Endothelial cell of umbilical vein (primary cell): ENCODE data around the gene CCDC106. TPM values are rescaled to one million over a fixed set of nuclear protein-coding genes. Genes with fewer than 3 reads are reported as not detected.

Source experiments
- BruUV-seq: library from RNA; stranded (reverse); fragments of 400-500 nt; replicated peaks from 2 replicates; lab custom pipeline; 2021; lab: Mats Ljungman, UMichigan
- CTCF ChIA-PET: fragments of 300-600, 350-600 bp; sonication (Branson Sonifier 250); formaldehyde crosslinking; loops from one replicate; lab custom pipeline; 2021; ENCODE audit warnings: antibody characterized with exemption, inconsistent platforms; lab: Charles Lee
- POLR2A ChIA-PET: fragments of 300-600, 350-600 bp; sonication (Branson Sonifier 250); formaldehyde crosslinking; loops from one replicate; lab custom pipeline; 2021; ENCODE audit warnings: antibody characterized with exemption, inconsistent platforms; lab: Charles Lee
- DNase-seq: peaks from one replicate; pipeline ENCODE4 v3.0.0-alpha.2; 2011; ENCODE audit warnings: low read depth, low spot score
- FAIRE-seq: peaks from 2 replicates; lab custom pipeline; 2011; peaks lifted over from hg19 to GRCh38; lab: Jason Lieb, UNC
- H2AFZ ChIP-seq: 2 replicates; pipeline ENCODE4 v1.6.0; 2012; ENCODE audit warnings: low read depth, low read length, control low read depth, inconsistent platforms
- H3K27ac ChIP-seq: 2 replicates; pipeline ENCODE4 v1.5.1; 2011; ENCODE audit warnings: low read depth, mild to moderate bottlenecking, control low read depth, low read length, moderate library complexity; ENCODE audit not compliant: insufficient read depth
- H3K27me3 ChIP-seq, 2 experiments: 2 replicates each; pipeline versions ENCODE4 v1.6.0 to v1.6.1; 2011; ENCODE audit warnings: low read length in 2 of 2, mixed read lengths in 1 of 2; ENCODE audit not compliant: control insufficient read depth in 2 of 2, insufficient read depth in 2 of 2
- H3K36me3 ChIP-seq, 2 experiments: 2 replicates in 1 of 2; 3 replicates in 1 of 2; pipeline ENCODE4 v1.5.1; 2011; ENCODE audit warnings: low read length in 2 of 2, mild to moderate bottlenecking in 1 of 2, moderate library complexity in 1 of 2; ENCODE audit not compliant: control insufficient read depth in 2 of 2, insufficient read depth in 2 of 2; ENCODE audit errors: extremely low read depth in 1 of 2
- H3K4me1 ChIP-seq: 3 replicates; pipeline ENCODE4 v1.5.1; 2011; ENCODE audit warnings: mild to moderate bottlenecking, low read length; ENCODE audit not compliant: control insufficient read depth, insufficient read depth; ENCODE audit errors: extremely low read depth
- H3K4me2 ChIP-seq: 2 replicates; pipeline ENCODE4 v1.6.1; 2011; ENCODE audit warnings: low read length, control low read depth, mixed read lengths; ENCODE audit not compliant: insufficient read depth
- H3K4me3 ChIP-seq, 3 experiments: fragments of 200-600 bp in 1 of 3; sonication (generic), shearing (Covaris generic) in 1 of 3; replicated peaks in 1 of 3; 2 replicates each; pipeline ENCODE4 v1.5.1; 2011 to 2016; ENCODE audit warnings: control low read depth in 3 of 3, low read length in 3 of 3, mild to moderate bottlenecking in 2 of 3, inconsistent platforms in 1 of 3, low read depth in 1 of 3, moderate library complexity in 1 of 3; ENCODE audit not compliant: insufficient read depth in 1 of 3
- H3K79me2 ChIP-seq: 2 replicates; pipeline ENCODE4 v1.6.0; 2012; ENCODE audit warnings: low read length, inconsistent platforms; ENCODE audit not compliant: control insufficient read depth, insufficient read depth
- H3K9ac ChIP-seq: replicated peaks from 2 replicates; pipeline ENCODE3; 2011; ENCODE audit warnings: low read length, control low read depth; ENCODE audit not compliant: insufficient read depth; ENCODE audit errors: extremely low read depth
- H3K9me1 ChIP-seq: replicated peaks from 3 replicates; pipeline ENCODE4 v1.6.0; 2011; ENCODE audit warnings: mild to moderate bottlenecking, low read length; ENCODE audit not compliant: control insufficient read depth, insufficient read depth; ENCODE audit errors: extremely low read depth
- H3K9me3 ChIP-seq: replicated peaks from 2 replicates; pipeline ENCODE4 v1.5.1; 2012; ENCODE audit warnings: low read length, inconsistent platforms; ENCODE audit not compliant: control insufficient read depth, insufficient read depth
- H4K20me1 ChIP-seq: replicated peaks from 2 replicates; pipeline ENCODE3; 2011; ENCODE audit warnings: mild to moderate bottlenecking, low read length; ENCODE audit not compliant: control insufficient read depth, insufficient read depth; ENCODE audit errors: extremely low read depth
- EZH2 ChIP-seq: IDR thresholded peaks from 2 replicates; pipeline ENCODE4 v1.6.1; 2012; ENCODE audit warnings: borderline replicate concordance, low read depth, mild to moderate bottlenecking, moderate library complexity, low read length, inconsistent platforms; ENCODE audit not compliant: severe bottlenecking
- FOS ChIP-seq: IDR thresholded peaks from 2 replicates; pipeline ENCODE4 v1.6.1; 2011; ENCODE audit warnings: mild to moderate bottlenecking, low read length, moderate library complexity, borderline replicate concordance; ENCODE audit not compliant: insufficient read depth
- GATA2 ChIP-seq: IDR thresholded peaks from 2 replicates; pipeline ENCODE4 v1.7.0; 2011; ENCODE audit warnings: low read depth, mild to moderate bottlenecking, moderate library complexity, mixed read lengths, low read length; ENCODE audit not compliant: insufficient read length, insufficient read depth
- JUN ChIP-seq: IDR thresholded peaks from 2 replicates; pipeline ENCODE4 v1.6.1; 2011; ENCODE audit warnings: borderline replicate concordance, low read depth; ENCODE audit not compliant: insufficient read length, insufficient read depth
- MYC ChIP-seq: IDR thresholded peaks from one replicate; pipeline ENCODE4 v1.6.1; 2011; ENCODE audit warnings: mild to moderate bottlenecking, low read depth, low read length
- POLR2A ChIP-seq: IDR thresholded peaks from 2 replicates; pipeline ENCODE4 v1.6.1; 2012; ENCODE audit warnings: low read depth, mild to moderate bottlenecking, control low read depth, low read length
- POLR2AphosphoS5 ChIP-seq: IDR thresholded peaks from 2 replicates; pipeline ENCODE4 v1.6.1; 2012; ENCODE audit warnings: low read depth, mild to moderate bottlenecking, control low read depth, low read length, moderate library complexity; ENCODE audit not compliant: insufficient read depth
- dilution Hi-C: fragments of 300-500 bp; cut with MboI; formaldehyde crosslinking; loops from one replicate; pipeline ENCODE4 v1.15.0; 2019; ENCODE audit warnings: low sequenced_read_pairs; ENCODE audit not compliant: extremely low pct_ligation_motif_present
- intact Hi-C: fragments of 100-400 bp; cut with micrococcal nuclease; formaldehyde crosslinking; loops from one replicate; pipeline ENCODE4 v1.10.0; 2022
- polyA plus RNA-seq, 4 experiments: library from polyadenylated mRNA; depleted of rRNA in 3 of 4; stranded (reverse) in 3 of 4; unstranded in 1 of 4; fragments of >200 nt; gene quantifications; 2 replicates each; pipeline versions ENCODE4 v1.2.1 to v1.2.3, GENCODE V29; 2011 to 2012; ENCODE audit warnings: missing spikeins in 1 of 4
- total RNA-seq: library from RNA; stranded (reverse); gene quantifications from 2 replicates; pipeline ENCODE4 v1.2.3, GENCODE V29; 2021
- TF ChIP-seq, protein P1 (sequence below): IDR thresholded peaks from 2 replicates; pipeline ENCODE4 v1.6.1; 2011; ENCODE audit not compliant: insufficient read depth, insufficient read length
- TF ChIP-seq, protein P2 (sequence below), 2 donors: IDR thresholded peaks; 1 replicate in 1 of 2; 2 replicates in 1 of 2; pipeline ENCODE4 v1.5.1; 2011; ENCODE audit warnings: low read length in 2 of 2, mild to moderate bottlenecking in 2 of 2, moderate library complexity in 2 of 2, control low read depth in 1 of 2, inconsistent platforms in 1 of 2, low read depth in 1 of 2; ENCODE audit not compliant: insufficient read depth in 1 of 2; ENCODE audit errors: extremely low read depth in 1 of 2

CCDC106 gene
- total and polyA plus RNA-seq, 2 donors (not counting 3 experiments of a cell fraction or from before 2014, with no cell fraction given), result 11.8 to 12.0 TPM

DNA sequence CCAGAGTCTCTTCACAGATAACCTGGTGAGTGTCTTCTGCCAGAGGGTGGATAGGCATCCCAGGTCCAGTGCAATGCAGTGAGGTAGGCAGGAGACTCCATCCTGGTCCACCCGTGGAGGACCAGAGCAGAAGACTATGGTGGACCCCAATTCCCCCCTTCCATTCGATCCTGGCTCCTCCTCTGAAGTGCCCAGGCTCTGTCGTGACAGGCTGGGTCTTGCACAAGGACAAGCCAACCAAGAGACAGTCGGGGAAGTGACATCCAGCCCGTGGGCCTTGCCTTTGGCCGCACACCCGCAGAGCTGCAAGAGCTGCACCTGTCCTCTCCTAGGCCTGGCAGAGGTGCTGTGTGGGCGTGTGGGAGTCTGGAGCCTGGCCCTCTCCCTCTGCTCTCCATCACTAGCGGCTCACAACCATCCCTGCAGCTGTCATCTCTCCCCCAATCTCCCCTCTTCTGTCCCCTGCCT, 26.8 kb upstream of the CCDC106 start:
- Histone ChIP-seq H3K79me2 (no peaks in the 10 kb centered on the region), H3K4me3 (no peak overlapping the region), H3K36me3 (peaks cover 0 to 8% of the 10 kb centered on the region in 2 experiments), H3K4me1 (peaks cover 8% of the 10 kb centered on the region), H3K9me1 (no peaks in the 10 kb centered on the region), H3K9ac (no peak overlapping the region), H3K9me3 (no peaks in the 10 kb centered on the region), H3K4me2 (no peak overlapping the region), H2AFZ (no peak overlapping the region), H3K27me3 (no peaks in the 10 kb centered on the region), H3K27ac (no peak overlapping the region), H4K20me1 (no peaks in the 10 kb centered on the region)
- CTCF ChIA-PET, result interaction anchor here (1.2 to 1.4 kb wide), 2 partner anchors 10 to 11 kb away, joined by 3 read pairs; no protein-coding TSS in a partner anchor
- DNase-seq (no peak), FAIRE-seq (no peak)
- dilution Hi-C loops, result no loop called here
- intact Hi-C loops, result no loop called here
- no TSS peak for BruUV-seq
- TF ChIP-seq POLR2AphosphoS5, result no peak
- TF ChIP-seq, protein P1, sequence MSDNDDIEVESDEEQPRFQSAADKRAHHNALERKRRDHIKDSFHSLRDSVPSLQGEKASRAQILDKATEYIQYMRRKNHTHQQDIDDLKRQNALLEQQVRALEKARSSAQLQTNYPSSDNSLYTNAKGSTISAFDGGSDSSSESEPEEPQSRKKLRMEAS, result no peak
- no peak for TF ChIP-seq MYC
- TF ChIP-seq EZH2, result no peak
- no peak for TF ChIP-seq JUN
- no peak for TF ChIP-seq FOS
- TF ChIP-seq POLR2A, result no peak
- no peak for TF ChIP-seq GATA2
- TF ChIP-seq, protein P2, sequence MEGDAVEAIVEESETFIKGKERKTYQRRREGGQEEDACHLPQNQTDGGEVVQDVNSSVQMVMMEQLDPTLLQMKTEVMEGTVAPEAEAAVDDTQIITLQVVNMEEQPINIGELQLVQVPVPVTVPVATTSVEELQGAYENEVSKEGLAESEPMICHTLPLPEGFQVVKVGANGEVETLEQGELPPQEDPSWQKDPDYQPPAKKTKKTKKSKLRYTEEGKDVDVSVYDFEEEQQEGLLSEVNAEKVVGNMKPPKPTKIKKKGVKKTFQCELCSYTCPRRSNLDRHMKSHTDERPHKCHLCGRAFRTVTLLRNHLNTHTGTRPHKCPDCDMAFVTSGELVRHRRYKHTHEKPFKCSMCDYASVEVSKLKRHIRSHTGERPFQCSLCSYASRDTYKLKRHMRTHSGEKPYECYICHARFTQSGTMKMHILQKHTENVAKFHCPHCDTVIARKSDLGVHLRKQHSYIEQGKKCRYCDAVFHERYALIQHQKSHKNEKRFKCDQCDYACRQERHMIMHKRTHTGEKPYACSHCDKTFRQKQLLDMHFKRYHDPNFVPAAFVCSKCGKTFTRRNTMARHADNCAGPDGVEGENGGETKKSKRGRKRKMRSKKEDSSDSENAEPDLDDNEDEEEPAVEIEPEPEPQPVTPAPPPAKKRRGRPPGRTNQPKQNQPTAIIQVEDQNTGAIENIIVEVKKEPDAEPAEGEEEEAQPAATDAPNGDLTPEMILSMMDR (IDR thresholded peaks at IDR 0.05; ENCODE audit: extremely low read depth in 1 of 2, insufficient read depth in 1 of 2, low read depth in 1 of 2, low read length in 2 of 2), result no peak
- POLR2A ChIA-PET, result no interaction called here
